GM19099 (cell line): Measurements from ENCODE around the gene IFNK.

Experiments used
- POLR2A ChIP-seq: IDR thresholded peaks from 3 replicates; pipeline ENCODE4 v1.6.1; 2011; ENCODE audit warnings: low read depth; ENCODE audit not compliant: insufficient read length; ENCODE audit errors: extremely low read depth

IFNK gene, protein sequence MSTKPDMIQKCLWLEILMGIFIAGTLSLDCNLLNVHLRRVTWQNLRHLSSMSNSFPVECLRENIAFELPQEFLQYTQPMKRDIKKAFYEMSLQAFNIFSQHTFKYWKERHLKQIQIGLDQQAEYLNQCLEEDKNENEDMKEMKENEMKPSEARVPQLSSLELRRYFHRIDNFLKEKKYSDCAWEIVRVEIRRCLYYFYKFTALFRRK

DNA sequence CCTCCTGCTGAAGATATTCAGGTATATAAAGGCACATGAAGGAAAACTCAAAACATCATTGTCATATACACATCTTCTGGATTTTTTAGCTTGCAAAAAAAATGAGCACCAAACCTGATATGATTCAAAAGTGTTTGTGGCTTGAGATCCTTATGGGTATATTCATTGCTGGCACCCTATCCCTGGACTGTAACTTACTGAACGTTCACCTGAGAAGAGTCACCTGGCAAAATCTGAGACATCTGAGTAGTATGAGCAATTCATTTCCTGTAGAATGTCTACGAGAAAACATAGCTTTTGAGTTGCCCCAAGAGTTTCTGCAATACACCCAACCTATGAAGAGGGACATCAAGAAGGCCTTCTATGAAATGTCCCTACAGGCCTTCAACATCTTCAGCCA lies at the start of gene IFNK:
Gene IFNK, plus strand, starts transcription at position 55 of the 400 bp plus-strand sequence. Its CDS starts 47 bp downstream, at position 102.
- TF ChIP-seq POLR2A: no peak

DNA sequence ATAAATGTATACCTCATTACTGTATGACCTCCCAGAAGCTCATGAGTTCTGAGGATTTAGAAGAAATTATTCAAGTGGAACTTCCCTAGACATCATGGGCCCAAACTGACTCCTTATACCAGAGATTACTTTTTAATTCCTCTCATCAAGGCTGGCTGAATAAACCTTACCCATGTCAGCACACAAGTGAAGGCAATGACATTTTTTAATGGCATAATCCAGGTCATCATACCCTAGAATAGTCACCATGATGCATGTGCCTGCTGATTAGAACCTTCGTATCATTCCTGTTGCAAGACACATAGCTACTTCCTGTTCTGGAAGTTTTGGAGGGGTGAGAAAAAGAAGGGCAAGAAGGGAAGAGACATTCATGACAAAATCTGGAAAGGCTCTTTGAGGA lies 49.8 kb upstream of the IFNK start:
- TF ChIP-seq POLR2A: no peak

DNA sequence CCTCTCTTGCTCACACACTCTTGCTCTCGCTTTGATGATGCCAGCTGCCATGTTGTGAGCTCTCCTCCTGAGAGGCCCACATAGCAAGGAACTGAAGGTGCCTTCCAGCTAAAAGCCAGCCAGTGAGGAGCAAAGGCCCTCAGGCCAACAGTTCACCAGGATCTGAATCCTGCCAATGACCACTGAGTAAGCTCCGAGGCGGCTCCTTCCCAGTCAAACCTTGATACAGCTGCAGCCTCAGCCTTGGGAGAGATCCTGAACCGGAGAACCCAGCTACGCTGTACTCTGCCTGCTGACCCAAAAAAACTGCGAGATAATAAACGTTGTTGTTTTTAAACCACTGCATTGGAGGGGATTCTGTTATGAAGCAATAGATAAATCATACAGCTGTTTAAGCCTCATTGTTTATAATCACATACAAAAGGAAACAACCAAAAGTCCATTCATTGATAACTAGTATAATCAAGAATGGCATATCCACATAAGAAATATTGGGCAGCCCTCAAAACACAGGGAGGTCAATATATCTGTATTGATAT lies 49.0 kb upstream of the IFNK start:
- TF ChIP-seq POLR2A: no peak

DNA sequence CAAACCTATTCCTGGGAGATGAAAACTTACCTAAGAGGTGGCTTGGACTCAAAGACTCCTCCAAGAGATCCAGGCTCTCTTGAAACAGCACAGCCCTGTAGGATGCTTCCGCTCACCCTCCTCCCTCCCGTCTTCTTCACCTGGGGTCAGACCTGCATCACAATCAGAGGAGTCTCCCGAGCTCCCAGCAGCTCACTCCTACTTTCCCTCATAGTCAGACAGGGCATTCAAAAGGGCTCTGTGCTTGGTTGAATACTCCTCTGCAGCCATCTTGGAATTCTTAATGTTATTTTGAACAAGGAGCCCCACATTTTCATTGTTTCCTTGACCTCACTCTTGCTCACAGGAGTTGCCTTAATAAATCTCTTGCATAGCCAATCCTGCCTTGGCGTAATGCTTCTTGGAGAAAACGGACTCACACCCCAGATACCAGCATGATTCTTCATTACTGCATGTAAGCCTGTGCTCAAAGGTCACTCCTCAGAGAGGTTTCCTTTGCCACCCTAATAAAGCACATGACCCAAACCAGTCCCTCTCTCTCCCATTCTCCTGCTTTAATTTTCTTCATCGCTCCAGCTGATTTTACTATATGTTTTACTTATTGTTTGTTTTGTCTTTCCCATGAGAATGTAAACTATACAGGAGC lies 47.1 kb upstream of the IFNK start:
- no peak for TF ChIP-seq POLR2A

DNA sequence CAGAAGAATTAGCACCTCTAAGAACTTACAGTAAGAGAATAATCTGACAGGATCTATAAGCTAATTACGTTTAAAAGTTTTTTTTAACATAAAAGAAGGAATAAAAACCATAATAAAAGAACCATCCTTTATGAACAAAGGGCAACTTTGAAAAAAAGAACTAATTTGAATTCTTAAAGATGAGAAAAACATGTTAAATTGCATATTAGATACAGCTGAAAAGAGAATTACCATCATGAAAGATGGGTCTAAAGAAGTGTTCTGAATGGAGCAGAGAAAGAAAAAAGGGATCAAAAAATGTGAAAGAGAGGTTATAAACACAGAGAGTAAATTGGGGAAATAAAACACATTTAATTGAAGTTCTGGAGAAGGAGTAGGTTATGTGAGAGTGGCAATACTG lies 45.8 kb upstream of the IFNK start:
- TF ChIP-seq POLR2A: no peak

DNA sequence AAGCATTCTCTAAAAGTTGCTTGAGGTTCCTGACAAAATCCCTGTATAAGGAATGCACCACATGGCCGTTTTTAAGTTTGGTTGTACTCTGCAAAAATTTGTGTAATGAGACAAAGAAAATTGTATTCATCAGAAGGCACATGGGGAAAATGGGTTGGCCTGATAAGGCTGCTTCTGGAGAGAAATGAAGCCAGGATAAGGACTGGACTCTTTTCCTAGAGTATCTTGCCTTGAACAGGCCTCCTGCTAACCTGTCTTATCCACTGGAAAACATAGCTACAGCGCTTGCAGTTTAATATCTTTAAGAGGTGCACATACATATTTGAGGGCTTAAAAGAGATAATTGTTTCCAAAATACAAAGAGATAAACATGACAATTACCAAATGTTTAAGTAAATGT lies 41.4 kb upstream of the IFNK start:
- TF ChIP-seq POLR2A: no peak

DNA sequence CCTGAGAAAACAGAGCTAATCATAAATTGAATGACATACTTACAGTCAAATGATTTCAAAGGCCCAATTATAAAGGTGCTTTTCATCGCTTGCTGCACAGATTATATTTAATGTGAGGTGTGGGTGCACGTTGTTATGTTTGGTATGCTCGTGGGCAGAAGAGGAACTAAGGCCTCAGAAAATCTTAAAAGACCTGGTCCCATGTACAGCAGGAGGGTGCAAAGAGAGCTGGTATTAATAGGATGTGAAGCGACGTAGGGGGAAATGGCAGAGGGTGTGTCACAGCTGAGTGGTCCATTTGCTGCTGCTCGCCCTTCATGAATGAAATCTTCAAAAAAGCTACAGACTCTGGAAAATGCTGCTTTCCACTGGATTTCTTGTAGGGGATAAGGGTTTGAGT lies 40.5 kb upstream of the IFNK start:
- no peak for TF ChIP-seq POLR2A

DNA sequence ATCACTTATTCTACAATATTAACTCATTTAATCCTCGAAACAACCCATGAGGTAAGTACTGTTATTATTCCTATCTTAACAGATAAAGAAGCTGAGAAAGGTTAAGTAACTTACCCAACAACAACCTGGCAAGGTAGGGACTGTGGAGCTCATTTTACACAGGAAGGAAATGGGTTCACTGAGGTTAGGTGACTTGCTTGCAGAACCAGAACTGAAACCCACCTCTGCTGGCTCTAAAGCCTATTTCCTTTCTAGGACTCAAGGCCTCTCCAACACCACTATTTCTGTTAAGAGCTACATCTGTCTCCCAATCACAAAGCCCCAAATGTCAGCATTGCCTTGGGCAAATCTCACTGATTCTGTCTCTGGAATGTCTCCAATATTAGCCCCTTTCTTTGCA lies 38.9 kb upstream of the IFNK start:
- TF ChIP-seq POLR2A: no peak

DNA sequence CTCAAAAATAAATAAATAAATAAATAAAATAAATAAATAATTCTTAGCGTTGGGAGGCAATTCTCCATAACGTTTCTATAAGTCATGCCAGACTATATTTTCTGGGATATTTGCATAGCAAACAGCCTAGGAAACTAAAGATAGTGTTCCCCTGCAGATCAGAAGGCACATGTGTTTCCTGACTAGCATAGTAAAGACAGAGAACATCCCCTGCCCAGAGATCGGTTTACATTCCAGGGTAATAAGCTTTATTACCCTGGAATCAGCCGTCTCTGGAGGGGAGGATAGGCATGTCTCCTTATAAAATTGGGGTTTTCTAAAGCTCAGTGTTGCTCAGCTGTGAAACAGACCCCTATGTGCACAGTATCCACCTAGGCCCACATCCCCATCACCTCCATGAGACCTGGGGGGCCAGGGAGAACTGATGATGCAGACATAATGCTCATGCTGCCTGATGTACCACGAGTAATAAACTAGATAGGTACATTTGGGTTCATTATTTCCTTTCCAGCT lies 36.9 kb upstream of the IFNK start:
- TF ChIP-seq POLR2A: no peak

DNA sequence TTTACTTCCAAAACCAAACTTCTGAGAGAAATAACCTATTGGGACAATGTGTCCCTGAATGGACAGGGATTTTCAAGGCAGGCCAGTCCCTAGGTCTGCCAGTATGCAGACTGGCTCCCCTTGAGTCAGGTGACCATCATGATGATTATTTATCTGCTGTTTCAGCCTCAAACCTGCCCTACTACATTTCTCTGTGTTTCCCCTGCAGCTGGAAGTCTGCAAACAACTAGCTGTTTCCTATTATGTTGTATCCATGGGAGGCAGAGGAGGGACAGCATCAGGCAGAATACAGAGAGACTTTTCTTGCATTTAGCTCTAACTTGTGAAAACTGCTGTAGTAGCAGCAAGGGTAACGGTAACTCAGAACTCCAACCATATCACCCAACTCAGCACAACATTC lies 36.2 kb upstream of the IFNK start:
- TF ChIP-seq POLR2A: no peak

DNA sequence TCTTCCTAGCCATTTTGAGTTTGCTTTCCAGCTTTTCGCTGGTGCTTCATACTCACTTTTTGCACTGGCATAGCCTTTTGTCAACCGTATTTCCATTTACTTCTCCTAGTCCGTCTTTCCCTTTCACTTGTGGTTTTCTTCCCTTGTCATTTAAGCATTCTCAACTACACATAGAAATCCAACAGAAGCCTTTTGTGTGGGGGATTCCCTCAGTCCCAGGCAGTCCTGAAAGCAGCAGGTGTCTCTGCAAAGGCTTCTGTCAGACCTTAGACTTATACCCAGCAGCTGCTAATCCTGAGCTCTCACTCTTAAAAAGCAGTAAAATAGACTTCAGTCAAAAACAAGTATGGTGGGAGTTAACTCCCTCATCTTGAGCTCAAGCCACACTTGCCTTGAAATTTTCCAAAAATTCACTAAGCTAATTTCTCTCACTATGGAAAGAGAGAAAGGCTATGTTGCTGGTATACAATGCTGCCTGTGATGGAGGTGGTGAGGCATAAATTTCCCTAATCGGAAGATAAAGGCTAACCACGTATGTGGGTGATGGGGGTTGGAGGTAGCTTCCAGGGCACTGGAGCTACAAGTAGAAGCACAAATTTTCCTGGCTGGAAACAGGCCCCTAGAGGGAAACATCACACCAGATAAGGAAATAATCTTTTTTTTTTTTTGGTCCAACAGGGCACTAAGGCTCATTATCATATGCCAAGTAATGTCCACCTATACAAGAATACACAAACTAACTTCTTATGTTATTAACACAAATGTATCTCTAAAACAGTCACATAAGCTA lies 34.8 kb upstream of the IFNK start:
- no peak for TF ChIP-seq POLR2A

DNA sequence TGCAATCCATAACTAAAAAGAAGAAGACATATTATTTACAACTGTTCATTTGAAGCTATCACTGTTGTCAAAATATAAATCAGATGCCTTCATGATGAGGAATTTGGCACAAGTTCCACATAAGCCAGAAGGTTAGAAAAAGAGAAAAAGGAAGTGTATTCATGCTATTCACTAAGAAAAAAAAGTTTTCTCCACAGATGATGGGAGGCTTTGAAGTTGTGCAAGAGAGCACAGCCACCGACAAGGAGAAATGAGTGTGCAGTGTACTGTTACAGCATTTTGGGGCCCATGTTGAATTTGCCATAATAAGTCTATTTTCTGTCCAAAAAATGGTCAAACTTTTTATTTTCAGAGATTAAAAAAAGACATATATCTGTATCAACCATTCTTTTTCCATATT lies 32.9 kb upstream of the IFNK start:
- TF ChIP-seq POLR2A: no peak

DNA sequence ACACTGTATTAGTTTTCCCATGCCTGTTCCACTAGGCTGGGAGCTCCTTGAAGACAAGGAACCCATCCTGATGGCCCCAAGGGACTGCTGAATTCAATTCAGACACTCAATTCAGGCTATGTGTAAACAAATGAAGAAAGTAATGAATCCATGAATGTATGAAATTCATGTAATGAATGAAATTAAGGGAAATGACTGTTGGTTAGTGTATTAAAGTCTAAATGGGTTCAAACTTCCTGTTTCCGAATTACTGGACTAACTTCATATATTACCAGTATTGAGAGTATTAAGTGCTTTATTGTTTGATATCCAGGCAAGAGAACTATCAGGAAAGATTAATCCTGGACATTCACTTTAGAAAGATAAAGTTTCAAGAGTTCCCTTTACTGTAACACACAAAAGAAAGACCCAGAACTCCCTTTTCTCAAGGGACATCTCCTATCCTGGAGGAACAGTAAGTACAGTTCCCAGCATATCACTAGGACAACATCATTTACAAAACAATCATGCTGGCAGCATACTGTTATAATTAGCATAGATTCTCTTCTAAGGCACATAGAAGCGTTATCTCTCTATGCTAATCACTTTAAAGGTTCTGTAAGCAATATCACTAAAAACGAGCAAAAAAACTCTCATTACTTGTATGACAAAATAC lies 28.5 kb upstream of the IFNK start:
- TF ChIP-seq POLR2A: no peak

DNA sequence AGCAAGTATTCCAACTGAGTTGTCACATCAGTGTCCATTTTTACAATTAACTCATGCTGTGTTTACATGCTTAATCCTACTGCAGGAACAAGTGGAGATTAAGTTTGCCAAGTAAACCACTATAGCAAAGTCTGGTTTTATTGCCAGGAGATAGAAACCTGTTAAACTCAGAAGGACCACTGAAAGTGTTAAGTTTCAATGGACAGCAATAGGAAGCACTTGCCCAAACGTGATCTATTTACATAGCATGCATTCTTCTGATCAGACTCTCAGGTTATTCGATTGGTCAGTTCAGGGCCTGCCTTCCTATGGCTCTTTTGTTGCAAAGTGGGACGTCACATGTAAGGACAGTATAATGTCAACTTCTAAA lies 28.0 kb upstream of the IFNK start:
- TF ChIP-seq POLR2A: no peak

DNA sequence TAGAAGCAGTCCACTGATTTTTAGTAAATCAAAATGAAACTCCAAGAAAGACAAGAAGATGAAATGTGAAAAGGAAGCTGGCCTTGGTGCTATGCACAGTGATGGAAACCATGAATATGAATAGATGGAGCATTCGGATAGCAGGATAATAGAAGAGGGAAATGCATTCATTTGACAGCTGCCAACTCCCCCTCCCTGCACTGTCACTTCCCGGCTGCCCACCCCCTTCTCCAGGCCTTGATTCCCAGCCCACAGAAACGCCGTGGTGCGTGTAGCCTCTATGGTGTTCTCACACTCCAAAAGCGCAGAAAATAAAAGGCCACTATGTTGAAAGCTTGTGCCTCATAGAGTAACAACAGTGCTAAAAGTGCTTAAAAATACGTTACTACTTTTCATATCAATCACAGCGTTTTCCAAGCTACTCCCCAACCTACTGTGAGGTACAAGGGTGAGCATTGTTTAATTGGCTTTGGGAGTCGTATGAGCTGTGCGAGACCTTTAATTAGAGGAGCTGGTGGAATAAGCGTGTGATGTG lies 26.1 kb upstream of the IFNK start:
- TF ChIP-seq POLR2A: no peak

DNA sequence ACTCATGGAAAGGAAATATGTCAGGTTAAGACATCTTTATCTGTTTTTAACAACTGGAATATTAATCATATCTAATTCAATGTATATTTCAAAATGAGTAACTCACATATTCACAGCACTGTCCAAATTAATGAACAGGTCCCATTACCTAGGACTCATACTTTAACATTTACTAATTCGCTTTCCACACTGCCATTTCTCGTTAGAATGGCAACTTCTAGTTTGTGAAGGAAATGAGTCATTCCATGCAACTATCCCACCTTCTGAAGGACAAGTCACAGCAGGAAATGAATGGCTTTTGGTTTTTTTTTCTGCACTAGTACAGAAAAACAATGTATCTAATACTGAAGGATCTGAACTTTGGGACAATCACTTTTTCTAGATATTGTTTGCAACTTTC lies 24.6 kb upstream of the IFNK start:
- no peak for TF ChIP-seq POLR2A

DNA sequence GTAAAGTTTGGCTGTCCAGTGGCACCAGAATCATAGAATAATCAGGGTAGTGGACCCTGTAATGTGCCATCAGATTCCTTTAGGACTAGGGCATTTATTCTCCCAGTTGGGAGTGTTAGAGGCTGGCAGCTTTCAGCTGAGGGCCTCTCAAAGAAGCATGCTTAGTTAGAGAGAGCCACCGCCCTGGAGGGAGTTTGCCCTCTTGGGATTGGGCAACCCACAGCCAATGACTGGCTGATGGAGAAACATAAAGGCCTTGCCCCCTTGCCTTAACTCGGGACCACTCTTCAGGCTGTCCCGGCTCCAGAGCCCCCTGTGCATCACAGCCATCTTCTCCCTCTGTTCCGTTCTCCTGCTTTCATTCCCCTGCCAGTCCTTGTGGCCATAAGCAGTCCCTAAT lies 20.5 kb upstream of the IFNK start:
- TF ChIP-seq POLR2A: no peak
